ENCODE data around the gene GPATCH8. TPM values are rescaled to one million over a fixed set of nuclear protein-coding genes. Genes with fewer than 3 reads are reported as not detected.
A peak's percentile ranks its signal among the peaks of the same experiment; 100 is the strongest.

The GPATCH8 gene
- 63.4 TPM for total RNA-seq
- polyA plus RNA-seq, result 19.3 TPM

GRCh38 chr17:44503147-44504029 lies at the start of gene GPATCH8:
TSS of gene GPATCH8 (minus strand) at chr17:44503406. CDS start at chr17:44503370, 36 bp downstream.
- peak; percentile 76 for DNase-seq (ENCODE audit: extremely low spot score)
- 2% methylated on average over 71 of the region's 71 CpGs for WGBS
- Histone ChIP-seq H3K36me3 (ENCODE audit: insufficient read depth) (no peaks in the 10 kb centered on the region), H3K4me3 (ENCODE audit: low read depth, low read length) (peak within 1 kb of the TSS; percentile 61), H3K27ac (ENCODE audit: low read depth) (peak within 1 kb of the TSS; percentile 81), H3K4me1 (ENCODE audit: insufficient read depth) (peaks cover 2% of the 10 kb centered on the region)

GRCh38 chr17:44552361-44552760 lies 49.2 kb upstream of the GPATCH8 start:
- 59% methylated on average over 9 of the region's 9 CpGs for WGBS
- Histone ChIP-seq H3K36me3 (ENCODE audit: insufficient read depth) (no peaks in the 10 kb centered on the region), H3K4me3 (ENCODE audit: low read depth, low read length) (no peak overlapping the region), H3K4me1 (ENCODE audit: insufficient read depth) (no peaks in the 10 kb centered on the region), H3K27ac (ENCODE audit: low read depth) (no peak overlapping the region)
- no peak for DNase-seq (ENCODE audit: extremely low spot score)

- no peak overlapping the region for H3K4me3 ChIP-seq (ENCODE audit: low read depth, low read length)
- H3K4me1 ChIP-seq (ENCODE audit: insufficient read depth), result no peaks in the 10 kb centered on the region
- H3K36me3 ChIP-seq (ENCODE audit: insufficient read depth), result no peaks in the 10 kb centered on the region
- H3K27ac ChIP-seq (ENCODE audit: low read depth), result no peak overlapping the region
- 71% methylated on average over 6 of the region's 6 CpGs for WGBS
- no peak for DNase-seq (ENCODE audit: extremely low spot score)
Observed at GRCh38 chr17:44549686-44550085, 46.5 kb upstream of the GPATCH8 start.

GRCh38 chr17:44548376-44549230 lies 45.4 kb upstream of the GPATCH8 start:
- H3K4me3 ChIP-seq (ENCODE audit: low read depth, low read length), result no peak overlapping the region
- DNase-seq (ENCODE audit: extremely low spot score), result no peak
- no peaks in the 10 kb centered on the region for H3K4me1 ChIP-seq (ENCODE audit: insufficient read depth)
- H3K36me3 ChIP-seq (ENCODE audit: insufficient read depth), result no peaks in the 10 kb centered on the region
- H3K27ac ChIP-seq (ENCODE audit: low read depth), result no peak overlapping the region
- 77% methylated on average over 3 of the region's 3 CpGs for WGBS

- Histone ChIP-seq H3K27ac (ENCODE audit: low read depth) (no peak overlapping the region), H3K4me3 (ENCODE audit: low read depth, low read length) (no peak overlapping the region), H3K36me3 (ENCODE audit: insufficient read depth) (no peaks in the 10 kb centered on the region), H3K4me1 (ENCODE audit: insufficient read depth) (no peaks in the 10 kb centered on the region)
- peak; percentile 64 for DNase-seq (ENCODE audit: extremely low spot score)
- WGBS, result 77% methylated on average over 4 of the region's 4 CpGs
Observed at GRCh38 chr17:44547625-44548267, 44.5 kb upstream of the GPATCH8 start.

- H3K27ac ChIP-seq (ENCODE audit: low read depth), result no peak overlapping the region
- DNase-seq (ENCODE audit: extremely low spot score), result no peak
- H3K4me1 ChIP-seq (ENCODE audit: insufficient read depth), result no peaks in the 10 kb centered on the region
- no peak overlapping the region for H3K4me3 ChIP-seq (ENCODE audit: low read depth, low read length)
- no peaks in the 10 kb centered on the region for H3K36me3 ChIP-seq (ENCODE audit: insufficient read depth)
- 59% methylated on average over 4 of the region's 4 CpGs for WGBS
Observed at GRCh38 chr17:44546671-44547606, 43.7 kb upstream of the GPATCH8 start.

- WGBS, result 67% methylated on average over 5 of the region's 5 CpGs
- H3K4me3 ChIP-seq (ENCODE audit: low read depth, low read length), result no peak overlapping the region
- no peaks in the 10 kb centered on the region for H3K4me1 ChIP-seq (ENCODE audit: insufficient read depth)
- no peak overlapping the region for H3K27ac ChIP-seq (ENCODE audit: low read depth)
- no peaks in the 10 kb centered on the region for H3K36me3 ChIP-seq (ENCODE audit: insufficient read depth)
- DNase-seq (ENCODE audit: extremely low spot score), result no peak
Observed at GRCh38 chr17:44543905-44544523, 40.8 kb upstream of the GPATCH8 start.

- Histone ChIP-seq H3K27ac (ENCODE audit: low read depth) (no peak overlapping the region), H3K4me3 (ENCODE audit: low read depth, low read length) (no peak overlapping the region), H3K36me3 (ENCODE audit: insufficient read depth) (no peaks in the 10 kb centered on the region), H3K4me1 (ENCODE audit: insufficient read depth) (no peaks in the 10 kb centered on the region)
- 33% methylated on average over 5 of the region's 5 CpGs for WGBS
- DNase-seq (ENCODE audit: extremely low spot score), result no peak
Observed at GRCh38 chr17:44543213-44543904, 40.2 kb upstream of the GPATCH8 start.

GRCh38 chr17:44541884-44542581 lies 38.8 kb upstream of the GPATCH8 start:
- DNase-seq (ENCODE audit: extremely low spot score), result no peak
- Histone ChIP-seq H3K36me3 (ENCODE audit: insufficient read depth) (no peaks in the 10 kb centered on the region), H3K27ac (ENCODE audit: low read depth) (no peak overlapping the region), H3K4me3 (ENCODE audit: low read depth, low read length) (no peak overlapping the region), H3K4me1 (ENCODE audit: insufficient read depth) (no peaks in the 10 kb centered on the region)
- WGBS, result 57% methylated on average over 8 of the region's 8 CpGs

GRCh38 chr17:44540246-44541084 lies 37.3 kb upstream of the GPATCH8 start:
- H3K4me1 ChIP-seq (ENCODE audit: insufficient read depth), result no peaks in the 10 kb centered on the region
- WGBS, result 92% methylated on average over 11 of the region's 11 CpGs

GRCh38 chr17:44539673-44540072 lies 36.5 kb upstream of the GPATCH8 start:
- 53% methylated on average over 15 of the region's 15 CpGs for WGBS
- H3K27ac ChIP-seq (ENCODE audit: low read depth), result no peak overlapping the region
- no peak overlapping the region for H3K4me3 ChIP-seq (ENCODE audit: low read depth, low read length)
- H3K4me1 ChIP-seq (ENCODE audit: insufficient read depth), result no peaks in the 10 kb centered on the region
- DNase-seq (ENCODE audit: extremely low spot score), result no peak
- no peaks in the 10 kb centered on the region for H3K36me3 ChIP-seq (ENCODE audit: insufficient read depth)

More at GRCh38 chr17:44540246-44541084, 37.3 kb upstream of the GPATCH8 start:
- Histone ChIP-seq H3K27ac (ENCODE audit: low read depth) (no peak overlapping the region), H3K4me3 (ENCODE audit: low read depth, low read length) (no peak overlapping the region), H3K36me3 (ENCODE audit: insufficient read depth) (no peaks in the 10 kb centered on the region)
- DNase-seq (ENCODE audit: extremely low spot score), result no peak
